Karpas-422 (cell line): Measurements from ENCODE around the gene PTHLH. TPM values are rescaled to one million over a fixed set of nuclear protein-coding genes. Genes with fewer than 3 reads are reported as not detected.

Experiments
- DNase-seq: peaks from one replicate; pipeline ENCODE4 v3.0.0-alpha.2; 2015
- H2AFZ ChIP-seq: fragments of 200-600 bp; sonication (generic); 2 replicates; pipeline ENCODE4 v1.6.1; 2014; ENCODE audit warnings: antibody characterized with exemption, low read length, mixed read lengths
- H3K27ac ChIP-seq: fragments of 200-600 bp; sonication (generic); 2 replicates; pipeline ENCODE4 v1.5.1; 2014; ENCODE audit warnings: mild to moderate bottlenecking, low read length, moderate library complexity
- H3K27me3 ChIP-seq: fragments of 200-600 bp; sonication (generic); 2 replicates; pipeline ENCODE4 v1.6.1; 2014; ENCODE audit warnings: low read length, mixed read lengths
- H3K36me3 ChIP-seq: fragments of 200-600 bp; sonication (generic); 2 replicates; pipeline ENCODE4 v1.6.1; 2014; ENCODE audit warnings: low read length, mixed read lengths; ENCODE audit not compliant: insufficient read depth
- H3K4me1 ChIP-seq: fragments of 200-600 bp; sonication (generic); 2 replicates; pipeline ENCODE4 v1.6.1; 2014; ENCODE audit warnings: mild to moderate bottlenecking, low read length, mixed read lengths
- H3K4me2 ChIP-seq: fragments of 200-600 bp; sonication (generic); 2 replicates; pipeline ENCODE4 v1.6.1; 2014; ENCODE audit warnings: low read length, low read depth, mild to moderate bottlenecking; ENCODE audit not compliant: poor library complexity, severe bottlenecking
- H3K4me3 ChIP-seq: fragments of 200-600 bp; sonication (generic); 2 replicates; pipeline ENCODE4 v1.5.1; 2014; ENCODE audit warnings: mild to moderate bottlenecking, antibody characterized with exemption, low read length, mixed read lengths
- H3K79me2 ChIP-seq: fragments of 200-600 bp; sonication (generic); 2 replicates; pipeline ENCODE4 v1.6.1; 2014; ENCODE audit warnings: mild to moderate bottlenecking, low read length, mixed read lengths
- H3K9ac ChIP-seq: fragments of 200-600 bp; sonication (generic); 2 replicates; pipeline ENCODE4 v1.6.0; 2014; ENCODE audit warnings: low read length
- H3K9me2 ChIP-seq: fragments of 200-600 bp; sonication (generic), shearing (Covaris generic); replicated peaks from 2 replicates; pipeline ENCODE4 v1.6.0; 2014; ENCODE audit warnings: mild to moderate bottlenecking, low read length, moderate library complexity; ENCODE audit not compliant: insufficient read depth
- H3K9me3 ChIP-seq: fragments of 300-700, 200-600 bp; sonication (generic); 2 replicates; pipeline ENCODE4 v1.6.1; 2014; ENCODE audit warnings: low read length, mixed read lengths
- H4K20me1 ChIP-seq: fragments of 200-600 bp; sonication (generic); 2 replicates; pipeline ENCODE4 v1.6.1; 2014; ENCODE audit warnings: mild to moderate bottlenecking, antibody characterized with exemption, low read length, low read depth; ENCODE audit not compliant: insufficient read depth
- total RNA-seq: library from RNA; depleted of rRNA; stranded (reverse); fragments of >200 nt; shearing (Covaris generic); gene quantifications from 2 replicates; pipeline ENCODE4 v1.2.3, GENCODE V29; 2014; ENCODE audit warnings: low replicate concordance

PTHLH gene
- total RNA-seq, 1 experiment from 2014 or later, result not detected

DNA sequence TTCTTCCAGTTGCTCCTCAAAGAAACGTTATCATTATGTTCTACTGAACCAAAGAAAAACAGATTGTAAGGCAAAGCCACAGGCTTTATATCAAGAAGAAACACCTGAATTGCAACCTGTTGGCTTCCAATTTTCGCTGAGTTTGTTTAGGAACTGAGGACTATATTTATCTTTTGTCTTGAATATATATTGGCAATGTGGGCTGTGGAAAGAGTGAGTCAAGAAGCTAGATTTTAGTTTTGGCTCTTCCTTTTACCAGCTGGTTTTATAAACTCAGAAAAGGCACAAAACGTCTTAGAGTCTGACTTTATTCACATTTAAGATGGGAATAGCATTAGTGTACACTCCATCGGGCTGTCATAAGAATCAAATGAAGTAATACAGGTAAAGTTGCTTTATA lies 10.4 kb upstream of the PTHLH start:
- no peak overlapping the region for H2AFZ ChIP-seq
- no peaks in the 10 kb centered on the region for H3K27me3 ChIP-seq
- no peak overlapping the region for H3K27ac ChIP-seq
- no peaks in the 10 kb centered on the region for H3K9me2 ChIP-seq
- H3K4me1 ChIP-seq, result no peaks in the 10 kb centered on the region
- H3K79me2 ChIP-seq, result no peaks in the 10 kb centered on the region
- no peaks in the 10 kb centered on the region for H3K9me3 ChIP-seq
- no peaks in the 10 kb centered on the region for H4K20me1 ChIP-seq
- H3K4me2 ChIP-seq, result no peak overlapping the region
- no peaks in the 10 kb centered on the region for H3K36me3 ChIP-seq
- H3K9ac ChIP-seq, result no peak overlapping the region
- H3K4me3 ChIP-seq, result no peak overlapping the region
- no peak for DNase-seq

DNA sequence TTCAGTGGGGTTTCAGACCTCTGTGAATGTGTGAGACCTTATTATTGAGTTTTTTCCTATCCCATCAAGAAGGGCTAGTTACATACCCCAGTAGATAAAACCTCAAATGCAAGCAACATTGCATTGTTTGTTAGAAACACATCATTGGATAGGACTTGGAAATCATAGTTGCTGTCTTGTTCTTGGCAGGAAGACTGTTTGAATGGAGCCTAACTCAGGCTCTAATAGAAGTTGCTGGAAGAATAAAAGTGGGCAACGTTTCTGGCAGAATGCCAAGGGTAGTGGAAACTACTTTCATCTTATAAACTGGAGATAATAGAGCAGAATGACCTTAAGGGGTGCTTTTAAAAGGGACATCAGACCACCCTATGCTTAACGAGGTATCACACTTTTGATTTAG lies 9.9 kb upstream of the PTHLH start:
- no peak overlapping the region for H3K9ac ChIP-seq
- no peak overlapping the region for H2AFZ ChIP-seq
- no peaks in the 10 kb centered on the region for H4K20me1 ChIP-seq
- H3K36me3 ChIP-seq, result no peaks in the 10 kb centered on the region
- H3K4me1 ChIP-seq, result no peaks in the 10 kb centered on the region
- no peaks in the 10 kb centered on the region for H3K79me2 ChIP-seq
- H3K27ac ChIP-seq, result no peak overlapping the region
- H3K4me3 ChIP-seq, result no peak overlapping the region
- no peaks in the 10 kb centered on the region for H3K27me3 ChIP-seq
- H3K9me3 ChIP-seq, result no peaks in the 10 kb centered on the region
- DNase-seq, result no peak
- H3K4me2 ChIP-seq, result no peak overlapping the region
- H3K9me2 ChIP-seq, result no peaks in the 10 kb centered on the region

DNA sequence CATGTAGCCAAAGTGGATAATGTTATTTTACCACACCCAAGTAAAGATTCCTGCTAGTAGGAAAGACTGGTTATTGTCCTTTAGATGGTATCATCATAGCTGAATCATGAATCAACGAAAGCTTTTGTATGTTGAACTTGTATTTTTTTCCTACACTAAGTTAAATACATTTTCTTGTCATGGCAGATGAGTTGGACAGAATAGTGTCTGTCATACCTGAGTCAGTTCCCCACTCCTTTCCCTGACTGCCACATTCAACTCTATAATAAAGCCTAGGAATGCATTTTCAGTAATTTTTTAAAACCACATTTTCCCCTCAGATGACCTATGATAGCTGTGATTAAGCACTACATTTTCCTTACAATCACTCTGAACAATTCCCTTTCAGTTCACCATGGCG lies 9.3 kb upstream of the PTHLH start:
- H4K20me1 ChIP-seq, result no peaks in the 10 kb centered on the region
- H3K9me3 ChIP-seq, result no peaks in the 10 kb centered on the region
- DNase-seq, result no peak
- H3K27me3 ChIP-seq, result no peaks in the 10 kb centered on the region
- H3K4me1 ChIP-seq, result no peaks in the 10 kb centered on the region
- no peak overlapping the region for H3K4me2 ChIP-seq
- H3K9ac ChIP-seq, result no peak overlapping the region
- no peak overlapping the region for H3K4me3 ChIP-seq
- H3K79me2 ChIP-seq, result no peaks in the 10 kb centered on the region
- no peaks in the 10 kb centered on the region for H3K36me3 ChIP-seq
- no peak overlapping the region for H2AFZ ChIP-seq
- no peaks in the 10 kb centered on the region for H3K9me2 ChIP-seq
- H3K27ac ChIP-seq, result no peak overlapping the region

DNA sequence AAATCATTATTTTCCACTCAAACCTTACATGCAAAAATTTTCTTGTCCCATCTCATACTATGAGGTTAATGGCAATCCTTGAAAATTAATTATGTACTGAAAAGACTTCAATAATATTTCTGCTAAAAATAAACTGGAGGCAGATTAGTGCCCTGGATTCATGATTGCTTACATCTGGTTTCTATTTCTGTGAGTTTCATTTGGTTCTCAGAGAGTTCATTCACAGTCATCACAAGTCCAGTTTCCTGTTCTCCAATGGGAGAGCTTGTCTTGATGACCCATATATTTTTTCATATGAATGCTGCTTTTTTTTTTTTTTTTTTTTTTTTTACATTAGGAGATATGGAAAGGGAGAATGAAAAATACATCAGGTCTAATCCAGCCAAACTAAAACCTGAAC lies 6.6 kb upstream of the PTHLH start:
- no peaks in the 10 kb centered on the region for H3K9me2 ChIP-seq
- no peaks in the 10 kb centered on the region for H4K20me1 ChIP-seq
- H3K79me2 ChIP-seq, result no peaks in the 10 kb centered on the region
- no peak overlapping the region for H2AFZ ChIP-seq
- H3K27ac ChIP-seq, result no peak overlapping the region
- no peak for DNase-seq
- H3K36me3 ChIP-seq, result no peaks in the 10 kb centered on the region
- H3K4me3 ChIP-seq, result no peak overlapping the region
- no peaks in the 10 kb centered on the region for H3K27me3 ChIP-seq
- no peak overlapping the region for H3K9ac ChIP-seq
- no peak overlapping the region for H3K4me2 ChIP-seq
- no peaks in the 10 kb centered on the region for H3K9me3 ChIP-seq
- no peaks in the 10 kb centered on the region for H3K4me1 ChIP-seq

DNA sequence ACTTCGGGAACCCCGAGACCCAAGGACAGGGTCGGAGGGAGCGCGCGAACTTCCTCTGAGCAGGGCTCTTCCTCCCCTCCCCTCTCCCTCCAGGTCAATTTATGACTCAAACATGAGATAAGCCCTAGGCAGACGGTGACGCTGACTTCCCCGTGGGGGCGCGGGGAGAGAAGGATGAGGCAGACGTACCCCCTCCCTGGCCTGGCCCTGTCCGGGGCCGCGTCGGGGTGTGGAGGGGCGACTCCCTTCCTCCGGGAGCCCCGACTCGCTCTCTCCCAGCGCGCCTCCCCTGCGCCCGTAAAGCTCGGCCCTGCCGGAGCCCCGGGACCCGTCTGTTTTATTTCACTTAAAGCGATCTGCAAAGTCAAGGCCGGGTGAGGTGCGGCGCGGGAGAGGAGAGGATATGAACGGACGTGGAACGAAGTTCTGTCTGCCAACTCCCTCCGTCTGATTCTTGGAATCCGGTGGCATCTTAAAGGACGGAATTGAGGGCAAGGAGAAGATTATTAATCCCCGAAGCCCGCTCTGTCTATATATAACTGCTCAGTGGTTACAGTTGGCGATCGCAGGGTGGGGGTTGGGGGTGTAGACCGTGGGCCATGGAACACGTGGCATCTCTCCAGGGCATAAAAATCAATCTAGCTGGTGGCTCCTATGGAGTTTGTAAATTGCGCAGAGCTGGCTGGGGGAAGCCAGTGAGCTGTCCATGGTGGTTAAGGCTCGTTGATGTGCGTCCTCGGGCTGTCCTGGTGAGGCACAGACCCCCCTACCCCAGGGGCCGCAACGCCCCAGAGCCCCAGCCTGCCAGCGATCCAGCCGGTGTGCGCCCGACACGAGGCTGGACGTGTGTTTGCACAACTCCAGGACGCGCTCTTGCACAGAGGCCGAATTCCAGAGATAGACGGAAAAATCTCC lies 2.9 kb upstream of the PTHLH start:
- no peaks in the 10 kb centered on the region for H3K9me2 ChIP-seq
- no peak for DNase-seq
- no peak overlapping the region for H3K27ac ChIP-seq
- H3K9me3 ChIP-seq, result no peaks in the 10 kb centered on the region
- no peak overlapping the region for H3K4me3 ChIP-seq
- H3K4me2 ChIP-seq, result no peak overlapping the region
- H3K4me1 ChIP-seq, result no peaks in the 10 kb centered on the region
- H3K36me3 ChIP-seq, result no peaks in the 10 kb centered on the region
- no peaks in the 10 kb centered on the region for H3K79me2 ChIP-seq
- H3K9ac ChIP-seq, result no peak overlapping the region
- no peaks in the 10 kb centered on the region for H3K27me3 ChIP-seq
- no peaks in the 10 kb centered on the region for H4K20me1 ChIP-seq
- H2AFZ ChIP-seq, result no peak overlapping the region

DNA sequence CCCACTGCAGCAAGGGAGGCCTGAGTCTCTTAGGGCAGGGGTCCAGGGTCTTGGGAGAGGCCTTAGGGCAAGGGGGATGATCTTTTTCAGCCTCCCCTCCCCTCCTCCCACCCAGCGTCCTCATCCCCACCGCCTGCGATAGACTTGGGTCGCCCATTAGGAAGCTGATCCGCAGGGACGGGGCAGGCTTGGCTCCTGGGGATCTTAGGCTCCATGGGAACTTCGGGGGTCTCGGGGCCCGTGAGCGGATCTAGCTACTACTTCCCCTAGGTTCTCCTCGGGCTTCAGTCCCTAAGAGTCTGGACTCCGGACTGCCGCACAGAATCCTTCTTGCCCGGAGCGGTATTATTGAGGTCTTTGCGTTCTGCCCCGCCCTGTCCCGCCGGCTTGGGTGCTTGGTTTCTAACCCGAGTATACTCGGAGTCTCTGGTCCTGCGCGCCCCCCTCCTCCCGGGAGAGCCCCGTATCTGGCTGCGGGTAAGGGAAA lies 2.2 kb upstream of the PTHLH start:
- H3K36me3 ChIP-seq, result no peaks in the 10 kb centered on the region
- no peaks in the 10 kb centered on the region for H3K4me1 ChIP-seq
- no peaks in the 10 kb centered on the region for H4K20me1 ChIP-seq
- H3K9ac ChIP-seq, result no peak overlapping the region
- DNase-seq, result no peak
- H3K27ac ChIP-seq, result no peak overlapping the region
- no peaks in the 10 kb centered on the region for H3K9me2 ChIP-seq
- H3K4me2 ChIP-seq, result no peak overlapping the region
- no peaks in the 10 kb centered on the region for H3K79me2 ChIP-seq
- no peak overlapping the region for H2AFZ ChIP-seq
- no peaks in the 10 kb centered on the region for H3K27me3 ChIP-seq
- H3K4me3 ChIP-seq, result no peak overlapping the region
- H3K9me3 ChIP-seq, result no peaks in the 10 kb centered on the region

DNA sequence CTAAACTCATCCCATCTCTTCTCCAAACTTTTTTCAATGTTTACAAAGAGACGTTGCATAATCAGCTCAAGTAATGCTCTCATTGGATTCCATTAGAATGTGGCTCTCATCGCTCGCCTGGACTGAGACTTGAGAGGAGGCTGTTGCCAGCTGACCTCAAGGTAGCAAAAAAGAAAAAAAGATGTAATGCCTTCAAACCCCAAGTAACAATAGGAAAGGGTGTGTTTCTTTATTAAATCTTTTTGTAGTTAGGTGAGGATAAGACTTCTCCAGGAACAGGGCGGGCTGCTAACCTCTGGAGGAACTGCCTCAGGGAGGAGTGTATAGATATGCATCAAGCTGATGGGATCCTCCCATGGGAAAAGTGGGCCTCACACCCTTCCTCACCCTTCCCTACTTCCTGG lies 956 bp upstream of the PTHLH start:
- H3K27me3 ChIP-seq, result no peaks in the 10 kb centered on the region
- H3K36me3 ChIP-seq, result no peaks in the 10 kb centered on the region
- no peak overlapping the region for H3K9ac ChIP-seq
- H3K4me1 ChIP-seq, result no peaks in the 10 kb centered on the region
- DNase-seq, result no peak
- no peak overlapping the region for H3K4me3 ChIP-seq
- no peaks in the 10 kb centered on the region for H3K79me2 ChIP-seq
- no peaks in the 10 kb centered on the region for H3K9me3 ChIP-seq
- no peak overlapping the region for H3K27ac ChIP-seq
- H2AFZ ChIP-seq, result no peak overlapping the region
- no peak overlapping the region for H3K4me2 ChIP-seq
- no peaks in the 10 kb centered on the region for H4K20me1 ChIP-seq
- no peaks in the 10 kb centered on the region for H3K9me2 ChIP-seq

DNA sequence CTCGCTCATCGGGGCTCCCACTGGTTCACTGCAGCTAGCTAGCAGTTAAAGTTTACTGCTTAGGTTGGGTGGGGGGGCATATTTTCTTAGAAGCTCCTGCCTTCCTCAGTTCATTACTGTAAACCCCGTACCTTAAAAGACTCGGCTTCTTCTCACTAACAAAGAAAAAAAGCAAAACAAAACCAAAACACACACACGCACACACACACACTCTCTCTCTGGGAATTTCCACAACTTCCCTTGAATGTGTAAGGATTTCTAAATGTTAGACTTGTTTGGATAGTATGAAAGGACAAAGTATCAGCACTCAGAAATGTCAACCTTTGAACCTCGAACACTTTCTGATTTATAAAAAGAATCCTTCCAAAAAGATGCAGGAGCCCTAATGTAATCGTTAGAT lies 927 bp downstream of the PTHLH start:
- Histone ChIP-seq H3K9ac (no peak overlapping the region), H3K9me2 (no peaks in the 10 kb centered on the region), H3K4me2 (no peak overlapping the region), H3K27me3 (no peaks in the 10 kb centered on the region), H2AFZ (no peak overlapping the region), H3K27ac (no peak overlapping the region), H3K4me1 (no peaks in the 10 kb centered on the region), H3K9me3 (no peaks in the 10 kb centered on the region), H3K36me3 (no peaks in the 10 kb centered on the region), H4K20me1 (no peaks in the 10 kb centered on the region), H3K4me3 (no peak overlapping the region), H3K79me2 (no peaks in the 10 kb centered on the region)
- no peak for DNase-seq
